ENCODE data around the gene P4HB.

- TF ChIP-seq CTCF (tag by site-specific recombination; IDR thresholded peaks at IDR 0.05) (no peak), SETDB1 (IDR thresholded peaks at IDR 0.05; ENCODE audit: insufficient read length, low read length) (no peak), AEBP2 (tag by site-specific recombination; IDR thresholded peaks at IDR 0.05; ENCODE audit: borderline replicate concordance) (no peak), ZNF510 (tag by site-specific recombination; IDR thresholded peaks at IDR 0.05; ENCODE audit: insufficient replicate concordance) (no peak), ZBTB8A (tag by site-specific recombination; IDR thresholded peaks at IDR 0.05) (no peak), ZNF558 (tag by site-specific recombination; IDR thresholded peaks at IDR 0.05) (no peak), ZNF76 (tag by site-specific recombination; IDR thresholded peaks at IDR 0.05; ENCODE audit: borderline replicate concordance, low read depth) (no peak), ZBTB21 (tag by site-specific recombination; IDR thresholded peaks at IDR 0.05) (no peak), ZBTB17 (tag by site-specific recombination; IDR thresholded peaks at IDR 0.05) (no peak), ZNF239 (tag by site-specific recombination; IDR thresholded peaks at IDR 0.05) (no peak), ZBTB1 (tag by site-specific recombination; IDR thresholded peaks at IDR 0.05) (no peak)
Measured at GRCh38 chr17:81885454-81885853, 25.1 kb upstream of the P4HB start.

All from HEK293 (cell line).